Mammary microvascular endothelial cell (primary cell): Measurements from ENCODE around the gene ZNF502. TPM values are rescaled to one million over a fixed set of nuclear protein-coding genes. Genes with fewer than 3 reads are reported as not detected.

Experiments
- total RNA-seq: library from RNA; depleted of rRNA; stranded (reverse); fragments of >200 nt; gene quantifications from 2 replicates; pipeline ENCODE4 v1.2.3, GENCODE V29; 2015

The ZNF502 gene
- 2.0 and 3.0 TPM in 2 replicates for total RNA-seq

GRCh38 chr3:44712455-44713075, at the start of gene ZNF502:
Gene ZNF502, plus strand, starts transcription at chr3:44712660. Its CDS starts 7,602 bp downstream, at chr3:44720262.

GRCh38 chr3:44729384-44729910, 17.0 kb downstream of the ZNF502 start, which contains the start of gene ZNF501:
Gene ZNF501, plus strand, starts transcription at chr3:44729635. Its CDS starts 4,787 bp downstream, at chr3:44734422.

GRCh38 chr3:44761424-44762169, 49.1 kb downstream of the ZNF502 start, which contains the start of the genes KIAA1143 and KIF15:
Gene KIAA1143, minus strand, starts transcription at chr3:44761619. Its CDS starts 17 bp downstream, at chr3:44761602.
Gene KIF15, plus strand, starts transcription at chr3:44761794. Its CDS starts 72 bp downstream, at chr3:44761866.

Other genes with a start within 250 kb of the ZNF502 start
- gene ZNF445, start 235.0 kb upstream of the ZNF502 start, total RNA-seq: 3.2 and 3.8 TPM in 2 replicates
- gene ZKSCAN7, start 157.5 kb upstream of the ZNF502 start, total RNA-seq: 1.00 and 1.8 TPM in 2 replicates
- 0.33 and 0.49 TPM in 2 replicates for gene ZNF660, start 127.7 kb upstream of the ZNF502 start, total RNA-seq
- 4.4 and 5.5 TPM in 2 replicates for gene ZNF197, start 87.6 kb upstream of the ZNF502 start, total RNA-seq
- 11.9 and 12.9 TPM in 2 replicates for gene ZNF35, start 63.9 kb upstream of the ZNF502 start, total RNA-seq
- gene ZNF501, start 17.0 kb downstream of the ZNF502 start, total RNA-seq: 3.0 and 3.7 TPM in 2 replicates
- 18.3 and 18.7 TPM in 2 replicates for gene KIAA1143, start 49.0 kb downstream of the ZNF502 start, total RNA-seq
- gene KIF15, start 49.1 kb downstream of the ZNF502 start, total RNA-seq: 10.7 and 13.8 TPM in 2 replicates
- 13.2 and 15.0 TPM in 2 replicates for gene TMEM42, start 149.3 kb downstream of the ZNF502 start, total RNA-seq
- 0.07 and 0.20 TPM in 2 replicates for gene TGM4, start 161.9 kb downstream of the ZNF502 start, total RNA-seq